Left lung (tissue), 10 donors: ENCODE measurements around the gene ACOX3. TPM values are rescaled to one million over a fixed set of nuclear protein-coding genes. Genes with fewer than 3 reads are reported as not detected.

Source experiments
- ATAC-seq: fragments of 200-7000 bp; cut with Tn5 transposase; one replicate; pipeline ENCODE4 v1.9.1; 2020; ENCODE audit warnings: moderate library complexity
- DNase-seq, 4 donors: peaks; one replicate each; pipeline ENCODE4 v3.0.0-alpha.2; 2013 to 2020
- H3K27ac ChIP-seq, 2 donors: fragments of 200-600 bp; sonication (generic) in 1 of 2; one replicate each; pipeline versions ENCODE4 v1.5.0 to v1.8.0; 2020 to 2021
- H3K27me3 ChIP-seq, 2 donors: fragments of 200-600 bp; sonication (generic) in 1 of 2; one replicate each; pipeline versions ENCODE4 v1.5.0 to v1.8.0; 2020 to 2021
- H3K36me3 ChIP-seq, 2 donors: fragments of 200-600 bp; sonication (generic) in 1 of 2; one replicate each; pipeline versions ENCODE4 v1.5.0 to v1.8.0; 2020 to 2021
- H3K4me1 ChIP-seq, 2 donors: fragments of 200-600 bp; one replicate each; pipeline ENCODE4 v1.8.0; 2021
- H3K4me3 ChIP-seq, 2 donors: fragments of 200-600 bp; sonication (generic) in 1 of 2; one replicate each; pipeline versions ENCODE4 v1.5.0 to v1.8.0; 2020 to 2021; ENCODE audit warnings: mild to moderate bottlenecking in 1 of 2
- H3K9me3 ChIP-seq, 2 donors: fragments of 200-600 bp; sonication (generic) in 1 of 2; one replicate each; pipeline versions ENCODE4 v1.5.0 to v1.8.0; 2020 to 2021
- CTCF ChIP-seq, 2 donors: fragments of 200-600 bp; sonication (generic) in 1 of 2; IDR thresholded peaks; one replicate each; pipeline versions ENCODE4 v1.5.0 to v1.8.0; 2021; ENCODE audit warnings: antibody characterized with exemption in 2 of 2
- intact Hi-C, 2 donors: fragments of 100-400 bp; cut with DNase I; formaldehyde crosslinking; loops; one replicate each; pipeline versions ENCODE4 v1.11.2 to v1.14.2; 2022
- polyA plus RNA-seq, 6 donors: library from polyadenylated mRNA; unstranded; fragments of 120-200 nt; gene quantifications; one replicate each; pipeline ENCODE4 v1.2.1, GENCODE V29; 2013; ENCODE audit not compliant: insufficient read length in 6 of 6
- total RNA-seq, 2 donors: library from RNA; stranded (reverse); fragmentation: NEBNext Ultra II Directional; extraction: Animal tissue kit (Norgen Biotek cat#: 25700); gene quantifications; one replicate each; pipeline ENCODE4 v1.2.1, GENCODE V29; 2021
- donor health status: DM: no; HTN: yes; CAD: no.
- donor health status: DM: no; HTN: no; CAD: no.

Gene ACOX3
- total and polyA plus RNA-seq, 8 donors: 19.9 to 31.7 (median 23.4) TPM

- Histone ChIP-seq H3K27ac (peak overlapping the region in 1 of 2 donors; percentile 15), H3K36me3 (peaks cover 0 to 76% of the 10 kb centered on the region in 2 donors), H3K9me3 (no peaks in the 10 kb centered on the region), H3K27me3 (no peaks in the 10 kb centered on the region), H3K4me3 (no peak overlapping the region), H3K4me1 (peaks cover 0 to 4% of the 10 kb centered on the region in 2 donors)
- DNase-seq: peak in 1 of 4 donors; percentile 78
- no peak for TF ChIP-seq CTCF (IDR thresholded peaks at IDR 0.05)
- peak; percentile 87 for ATAC-seq
- intact Hi-C loops: no loop called here
These were observed 56.0 kb downstream of the ACOX3 start for GRCh38 chr4:8384397-8385060.

- Histone ChIP-seq H3K4me1 (peaks cover 0 to 4% of the 10 kb centered on the region in 2 donors), H3K36me3 (peaks cover 0 to 76% of the 10 kb centered on the region in 2 donors), H3K27me3 (no peaks in the 10 kb centered on the region), H3K4me3 (no peak overlapping the region), H3K9me3 (no peaks in the 10 kb centered on the region), H3K27ac (peak overlapping the region; percentile 15 to 19)
- intact Hi-C loops: no loop called here
- TF ChIP-seq CTCF (IDR thresholded peaks at IDR 0.05): no peak
- peak in 3 of 4 donors; percentile 17 to 54 (median 51) for DNase-seq
- peak; percentile 67 for ATAC-seq
These were observed 56.9 kb downstream of the ACOX3 start for GRCh38 chr4:8383451-8384160.

DNA sequence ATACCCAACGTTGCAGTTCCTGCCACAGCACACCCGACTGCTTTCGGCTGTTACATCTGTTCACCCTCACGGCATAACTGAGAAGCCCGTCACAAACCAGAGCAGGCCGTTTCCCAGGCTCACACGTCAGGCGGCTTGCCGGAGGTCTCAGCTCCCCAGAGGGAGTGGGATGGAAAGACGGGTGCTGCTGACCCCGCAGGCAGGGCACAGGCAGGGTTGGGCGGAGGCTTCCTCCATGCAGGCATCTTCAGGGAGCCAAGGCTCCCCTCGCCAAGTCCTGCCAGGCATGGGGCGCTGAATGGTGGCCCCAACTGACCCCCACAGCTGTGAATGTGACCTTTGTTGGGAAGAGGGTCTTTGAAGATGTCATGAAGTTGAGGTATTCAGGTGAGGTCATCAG, 57.5 kb downstream of the ACOX3 start:
- no peak for ATAC-seq
- Histone ChIP-seq H3K9me3 (no peaks in the 10 kb centered on the region), H3K4me1 (peaks cover 0 to 4% of the 10 kb centered on the region in 2 donors), H3K27me3 (no peaks in the 10 kb centered on the region), H3K36me3 (peaks cover 0 to 76% of the 10 kb centered on the region in 2 donors), H3K4me3 (no peak overlapping the region), H3K27ac (no peak overlapping the region)
- DNase-seq: peak in 1 of 4 donors; percentile 69
- intact Hi-C loops: no loop called here
- no peak for TF ChIP-seq CTCF (IDR thresholded peaks at IDR 0.05)

GRCh38 chr4:8381814-8382581, 58.5 kb downstream of the ACOX3 start:
- intact Hi-C loops: no loop called here
- Histone ChIP-seq H3K27me3 (no peaks in the 10 kb centered on the region), H3K4me3 (no peak overlapping the region), H3K9me3 (no peaks in the 10 kb centered on the region), H3K4me1 (peaks cover 0 to 4% of the 10 kb centered on the region in 2 donors), H3K27ac (no peak overlapping the region), H3K36me3 (peaks cover 0 to 74% of the 10 kb centered on the region in 2 donors)
- TF ChIP-seq CTCF (IDR thresholded peaks at IDR 0.05): no peak
- no peak for ATAC-seq
- DNase-seq: peak in 1 of 4 donors; percentile 68
